K562 (cell line): ENCODE data around the gene FIZ1. TPM values are rescaled to one million over a fixed set of nuclear protein-coding genes. Genes with fewer than 3 reads are reported as not detected.
A peak's percentile ranks its signal among the peaks of the same experiment; 100 is the strongest.

Source experiments
- ARNT ChIP-seq, 2 experiments: fragments of 450-650 bp; IDR thresholded peaks; 2 replicates each; pipeline ENCODE4 v1.6.1; 2016; ENCODE audit warnings: mild to moderate bottlenecking in 1 of 2
- CREBBP ChIP-seq: IDR thresholded peaks from one replicate; pipeline ENCODE4 v1.6.1; 2012; ENCODE audit warnings: low read depth, mild to moderate bottlenecking, control low read depth, inconsistent platforms, low read length
- EP300 ChIP-seq: IDR thresholded peaks from 2 replicates; pipeline ENCODE4 v1.6.1; 2012; ENCODE audit warnings: low read length, improper control_type of control experiment
- EP400 ChIP-seq: fragments of 450-650 bp; IDR thresholded peaks from 2 replicates; pipeline ENCODE4 v1.6.1; 2017; ENCODE audit warnings: antibody characterized with exemption, mild to moderate bottlenecking, moderate library complexity
- NR2C1 ChIP-seq, 2 experiments: fragments of 450-650 bp; IDR thresholded peaks; 2 replicates each; pipeline ENCODE4 v1.6.1; 2017; ENCODE audit warnings: mild to moderate bottlenecking in 2 of 2, antibody characterized with exemption in 1 of 2, inconsistent platforms in 1 of 2, missing compliant biosample characterization in 1 of 2, missing genetic modification characterization in 1 of 2
- RUNX1 ChIP-seq: sonication (generic); IDR thresholded peaks from 2 replicates; pipeline ENCODE4 v1.6.1; 2016; ENCODE audit warnings: antibody characterized with exemption, low read depth
- SAFB ChIP-seq: fragments of 200-400 bp; formaldehyde crosslinking; IDR thresholded peaks from 2 replicates; pipeline ENCODE4 v1.6.1; 2017; ENCODE audit warnings: low read depth, low read length, borderline replicate concordance
- TOE1 ChIP-seq, 2 experiments: fragments of 450-650 bp in 1 of 2; sonication (generic) in 1 of 2; formaldehyde crosslinking in 1 of 2; IDR thresholded peaks; 2 replicates each; pipeline versions ENCODE4 v1.7.1 to v1.8.0; 2016 to 2022; ENCODE audit warnings: borderline replicate concordance in 2 of 2, mild to moderate bottlenecking in 2 of 2, antibody characterized with exemption in 1 of 2, inconsistent platforms in 1 of 2, low read depth in 1 of 2, missing genetic modification reagents in 1 of 2, moderate library complexity in 1 of 2
- TSHZ1 ChIP-seq: fragments of 250-450 bp; sonication (Bioruptor Pico); IDR thresholded peaks from 2 replicates; pipeline ENCODE4 v1.4.0; 2020; ENCODE audit warnings: mild to moderate bottlenecking, moderate library complexity
- ZBTB8A ChIP-seq: fragments of 450-650 bp; IDR thresholded peaks from 2 replicates; pipeline ENCODE4 v1.6.1; 2018; ENCODE audit warnings: mild to moderate bottlenecking, moderate library complexity; ENCODE audit not compliant: partially characterized antibody
- ZNF589 ChIP-seq: fragments of 200-800 bp; sonication (Bioruptor generic); IDR thresholded peaks from 2 replicates; pipeline ENCODE4 v1.6.1; 2016; ENCODE audit warnings: low read depth, missing genetic modification characterization, missing compliant biosample characterization
- polyA plus RNA-seq, 8 experiments: library from polyadenylated mRNA; depleted of rRNA in 4 of 8; stranded (reverse) in 5 of 8; unstranded in 3 of 8; fragments of >200 nt; fragmentation: Nextera tagmentation in 2 of 8; fragmentation: Illumina TruSeq in 1 of 8; extraction: Ambion mirVana in 2 of 8; extraction: Trizol in 1 of 8; gene quantifications; 2 replicates each; pipeline versions ENCODE4 v1.2.1 to v1.2.3, GENCODE V29; 2011 to 2014; ENCODE audit warnings: inconsistent platforms in 1 of 8, missing spikeins in 1 of 8
- total RNA-seq, 7 experiments: library from RNA; depleted of rRNA in 6 of 7; stranded (reverse); fragments of >200 nt in 6 of 7; fragmentation: Illumina TruSeq in 2 of 7; extraction: Trizol in 2 of 7; gene quantifications; 2 replicates each; pipeline versions ENCODE4 v1.2.1 to v1.2.3, GENCODE V29; 2011 to 2021; ENCODE audit warnings: low replicate concordance in 1 of 7
- TF ChIP-seq, protein P1 (sequence below): fragments of 250-450 bp; sonication (Bioruptor Pico); IDR thresholded peaks from 2 replicates; pipeline ENCODE4 v1.9.0; 2021; ENCODE audit warnings: mild to moderate bottlenecking, inconsistent platforms
- TF ChIP-seq, protein P2 (sequence below): fragments of 250-450 bp; sonication (Bioruptor Pico); IDR thresholded peaks from 2 replicates; pipeline ENCODE4 v1.8.0; 2021; ENCODE audit warnings: mild to moderate bottlenecking, moderate library complexity
- TF ChIP-seq, protein P3 (sequence below): fragments of 150-350 bp; IDR thresholded peaks from 2 replicates; pipeline ENCODE4 v1.6.1; 2014; ENCODE audit warnings: low read depth, mild to moderate bottlenecking, low read length, borderline replicate concordance

FIZ1 gene
- total and polyA plus RNA-seq, 9 of the 15 experiments (the other 6 are each of a cell fraction or from before 2014, with no cell fraction given) = 0.79 to 17.5 (median 5.5) TPM

DNA sequence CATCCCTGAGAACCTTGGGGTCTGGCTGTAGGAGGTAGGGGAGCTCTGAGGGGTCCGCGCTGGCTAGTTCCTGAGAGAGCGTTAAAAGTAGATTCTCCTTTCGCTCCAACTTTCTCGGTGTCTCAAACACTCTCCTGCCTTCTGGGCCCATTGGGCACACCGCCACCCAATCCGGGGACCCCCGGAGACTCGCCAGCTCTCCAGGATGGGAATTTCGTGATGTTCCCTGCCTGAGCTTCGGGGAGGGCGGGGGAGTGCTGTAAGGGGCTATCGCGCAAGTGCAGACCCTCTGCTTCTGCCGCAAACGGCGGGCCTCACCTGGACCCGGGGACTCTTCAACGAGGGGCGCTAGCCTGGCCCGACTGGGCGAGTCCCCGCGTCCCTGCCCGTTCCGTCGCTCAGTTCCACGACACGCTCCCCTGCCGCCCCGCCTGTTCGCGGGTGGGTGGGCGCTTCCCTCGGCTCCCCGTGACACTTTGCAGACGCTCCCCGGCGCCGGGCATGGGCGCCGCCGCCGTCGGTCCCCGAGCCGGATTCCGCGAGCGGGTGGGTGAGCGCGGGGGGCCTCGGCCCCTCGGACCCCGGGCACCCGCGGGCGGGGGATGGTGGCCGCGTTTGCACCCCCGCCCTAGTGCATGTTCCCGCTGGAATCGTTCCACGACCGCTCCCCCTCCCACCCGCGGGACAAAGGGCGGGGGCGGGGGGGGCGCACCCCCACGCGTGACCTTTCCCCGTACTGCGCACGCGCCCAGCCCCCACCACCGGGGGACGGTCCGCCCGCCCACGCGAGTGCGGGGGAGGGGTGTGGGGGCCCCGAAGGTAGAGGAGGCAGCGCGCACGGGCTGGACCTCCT is 48.6 kb upstream of the FIZ1 start, which contains the start of gene CCDC106 (continued):
- TF ChIP-seq TSHZ1 (no peak), RUNX1 (peak; percentile 31; the same call in 1 of the 2 replicates), ZBTB8A (no peak), ZNF589 (0 out of 2 replicates have a peak, but pooled peaks have one; percentile 13), EP400 (peak; percentile 69), CREBBP (no peak), TOE1 (IDR thresholded peaks at IDR 0.05; ENCODE audit: borderline replicate concordance) (peak; percentile 98), TOE1 (CRISPR knock-in tag; IDR thresholded peaks at IDR 0.05; ENCODE audit: borderline replicate concordance, low read depth) (no peak), NR2C1 (IDR thresholded peaks at IDR 0.05) (no peak), NR2C1 (tag; IDR thresholded peaks at IDR 0.05) (0 out of 2 replicates have a peak, but pooled peaks have one; percentile 49), EP300 (no peak), SAFB (peak; percentile 100), ARNT (IDR thresholded peaks at IDR 0.05) (no peak)
- TF ChIP-seq, protein P1, sequence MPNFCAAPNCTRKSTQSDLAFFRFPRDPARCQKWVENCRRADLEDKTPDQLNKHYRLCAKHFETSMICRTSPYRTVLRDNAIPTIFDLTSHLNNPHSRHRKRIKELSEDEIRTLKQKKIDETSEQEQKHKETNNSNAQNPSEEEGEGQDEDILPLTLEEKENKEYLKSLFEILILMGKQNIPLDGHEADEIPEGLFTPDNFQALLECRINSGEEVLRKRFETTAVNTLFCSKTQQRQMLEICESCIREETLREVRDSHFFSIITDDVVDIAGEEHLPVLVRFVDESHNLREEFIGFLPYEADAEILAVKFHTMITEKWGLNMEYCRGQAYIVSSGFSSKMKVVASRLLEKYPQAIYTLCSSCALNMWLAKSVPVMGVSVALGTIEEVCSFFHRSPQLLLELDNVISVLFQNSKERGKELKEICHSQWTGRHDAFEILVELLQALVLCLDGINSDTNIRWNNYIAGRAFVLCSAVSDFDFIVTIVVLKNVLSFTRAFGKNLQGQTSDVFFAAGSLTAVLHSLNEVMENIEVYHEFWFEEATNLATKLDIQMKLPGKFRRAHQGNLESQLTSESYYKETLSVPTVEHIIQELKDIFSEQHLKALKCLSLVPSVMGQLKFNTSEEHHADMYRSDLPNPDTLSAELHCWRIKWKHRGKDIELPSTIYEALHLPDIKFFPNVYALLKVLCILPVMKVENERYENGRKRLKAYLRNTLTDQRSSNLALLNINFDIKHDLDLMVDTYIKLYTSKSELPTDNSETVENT (CRISPR knock-in tag) = peak; percentile 51; the same call in 1 of the 2 replicates
- TF ChIP-seq, protein P2, sequence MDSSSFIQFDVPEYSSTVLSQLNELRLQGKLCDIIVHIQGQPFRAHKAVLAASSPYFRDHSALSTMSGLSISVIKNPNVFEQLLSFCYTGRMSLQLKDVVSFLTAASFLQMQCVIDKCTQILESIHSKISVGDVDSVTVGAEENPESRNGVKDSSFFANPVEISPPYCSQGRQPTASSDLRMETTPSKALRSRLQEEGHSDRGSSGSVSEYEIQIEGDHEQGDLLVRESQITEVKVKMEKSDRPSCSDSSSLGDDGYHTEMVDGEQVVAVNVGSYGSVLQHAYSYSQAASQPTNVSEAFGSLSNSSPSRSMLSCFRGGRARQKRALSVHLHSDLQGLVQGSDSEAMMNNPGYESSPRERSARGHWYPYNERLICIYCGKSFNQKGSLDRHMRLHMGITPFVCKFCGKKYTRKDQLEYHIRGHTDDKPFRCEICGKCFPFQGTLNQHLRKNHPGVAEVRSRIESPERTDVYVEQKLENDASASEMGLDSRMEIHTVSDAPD (CRISPR knock-in tag) = no peak
- TF ChIP-seq, protein P3, sequence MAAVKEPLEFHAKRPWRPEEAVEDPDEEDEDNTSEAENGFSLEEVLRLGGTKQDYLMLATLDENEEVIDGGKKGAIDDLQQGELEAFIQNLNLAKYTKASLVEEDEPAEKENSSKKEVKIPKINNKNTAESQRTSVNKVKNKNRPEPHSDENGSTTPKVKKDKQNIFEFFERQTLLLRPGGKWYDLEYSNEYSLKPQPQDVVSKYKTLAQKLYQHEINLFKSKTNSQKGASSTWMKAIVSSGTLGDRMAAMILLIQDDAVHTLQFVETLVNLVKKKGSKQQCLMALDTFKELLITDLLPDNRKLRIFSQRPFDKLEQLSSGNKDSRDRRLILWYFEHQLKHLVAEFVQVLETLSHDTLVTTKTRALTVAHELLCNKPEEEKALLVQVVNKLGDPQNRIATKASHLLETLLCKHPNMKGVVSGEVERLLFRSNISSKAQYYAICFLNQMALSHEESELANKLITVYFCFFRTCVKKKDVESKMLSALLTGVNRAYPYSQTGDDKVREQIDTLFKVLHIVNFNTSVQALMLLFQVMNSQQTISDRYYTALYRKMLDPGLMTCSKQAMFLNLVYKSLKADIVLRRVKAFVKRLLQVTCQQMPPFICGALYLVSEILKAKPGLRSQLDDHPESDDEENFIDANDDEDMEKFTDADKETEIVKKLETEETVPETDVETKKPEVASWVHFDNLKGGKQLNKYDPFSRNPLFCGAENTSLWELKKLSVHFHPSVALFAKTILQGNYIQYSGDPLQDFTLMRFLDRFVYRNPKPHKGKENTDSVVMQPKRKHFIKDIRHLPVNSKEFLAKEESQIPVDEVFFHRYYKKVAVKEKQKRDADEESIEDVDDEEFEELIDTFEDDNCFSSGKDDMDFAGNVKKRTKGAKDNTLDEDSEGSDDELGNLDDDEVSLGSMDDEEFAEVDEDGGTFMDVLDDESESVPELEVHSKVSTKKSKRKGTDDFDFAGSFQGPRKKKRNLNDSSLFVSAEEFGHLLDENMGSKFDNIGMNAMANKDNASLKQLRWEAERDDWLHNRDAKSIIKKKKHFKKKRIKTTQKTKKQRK = no peak
